Mesenchymal stem cell (in vitro differentiated cells and primary cell): ENCODE measurements around the gene EIF2D.

Experiments used
- DNase-seq: peaks from one replicate; pipeline ENCODE4 v3.0.0-alpha.2; 2013
- H2AFZ ChIP-seq: one replicate; pipeline ENCODE4 v1.6.1; 2013; ENCODE audit warnings: low read depth, mild to moderate bottlenecking, control low read depth, inconsistent platforms, low read length, moderate library complexity
- H2AK5ac ChIP-seq: 2 replicates; pipeline ENCODE4 v1.6.1; 2013; ENCODE audit warnings: low read length, moderate library complexity, mild to moderate bottlenecking, inconsistent platforms; ENCODE audit not compliant: severe bottlenecking
- H2BK120ac ChIP-seq: one replicate; pipeline ENCODE4 v1.6.1; 2013; ENCODE audit warnings: low read depth, mild to moderate bottlenecking, inconsistent platforms, low read length, moderate library complexity
- H2BK12ac ChIP-seq, 2 experiments: one replicate each; pipeline ENCODE4 v1.6.1; 2013; ENCODE audit warnings: inconsistent platforms in 2 of 2, low read length in 2 of 2, mild to moderate bottlenecking in 2 of 2, moderate library complexity in 2 of 2, control low read depth in 1 of 2
- H2BK15ac ChIP-seq: one replicate; pipeline ENCODE4 v1.6.1; 2013; ENCODE audit warnings: mild to moderate bottlenecking, low read depth, inconsistent platforms; ENCODE audit not compliant: poor library complexity, severe bottlenecking
- H2BK5ac ChIP-seq: 2 replicates; pipeline ENCODE4 v1.6.1; 2013; ENCODE audit warnings: low read depth, mild to moderate bottlenecking, low read length, control low read depth, inconsistent platforms; ENCODE audit not compliant: poor library complexity, severe bottlenecking
- H3K14ac ChIP-seq, 2 experiments: one replicate each; pipeline ENCODE4 v1.6.1; 2013; ENCODE audit warnings: inconsistent platforms in 2 of 2, low read length in 2 of 2, control low read depth in 1 of 2, mild to moderate bottlenecking in 1 of 2, moderate library complexity in 1 of 2
- H3K18ac ChIP-seq, 2 experiments: one replicate each; pipeline ENCODE4 v1.6.1; 2013; ENCODE audit warnings: inconsistent platforms in 2 of 2, low read length in 2 of 2, control low read depth in 1 of 2, low read depth in 1 of 2, mild to moderate bottlenecking in 1 of 2
- H3K23ac ChIP-seq, 2 experiments: one replicate each; pipeline ENCODE4 v1.6.1; 2013; ENCODE audit warnings: inconsistent platforms in 2 of 2, low read length in 2 of 2, mild to moderate bottlenecking in 2 of 2, moderate library complexity in 2 of 2, control low read depth in 1 of 2
- H3K27ac ChIP-seq: 2 replicates; pipeline ENCODE4 v1.5.1; 2013; ENCODE audit warnings: mild to moderate bottlenecking, moderate library complexity, low read length, control low read depth, inconsistent platforms; ENCODE audit not compliant: poor library complexity, severe bottlenecking
- H3K27me3 ChIP-seq, 2 experiments: 2 replicates each; pipeline versions ENCODE4 v1.6.1 to v1.7.0; 2013; ENCODE audit warnings: low read length in 2 of 2, mild to moderate bottlenecking in 2 of 2, moderate library complexity in 2 of 2, control low read depth in 1 of 2, inconsistent platforms in 1 of 2; ENCODE audit not compliant: control insufficient read depth in 1 of 2, insufficient read depth in 1 of 2
- H3K36me3 ChIP-seq, 2 experiments: 2 replicates each; pipeline versions ENCODE4 v1.6.1 to v1.7.0; 2013; ENCODE audit warnings: low read length in 2 of 2, control low read depth in 1 of 2, inconsistent platforms in 1 of 2, low read depth in 1 of 2, mild to moderate bottlenecking in 1 of 2; ENCODE audit not compliant: insufficient read depth in 2 of 2, control insufficient read depth in 1 of 2
- H3K4ac ChIP-seq, 2 experiments: one replicate each; pipeline ENCODE4 v1.6.1; 2013; ENCODE audit warnings: inconsistent platforms in 2 of 2, low read length in 2 of 2, mild to moderate bottlenecking in 2 of 2, moderate library complexity in 2 of 2, control low read depth in 1 of 2, low read depth in 1 of 2
- H3K4me1 ChIP-seq: 2 replicates; pipeline ENCODE4 v1.6.1; 2013; ENCODE audit warnings: low read depth, low read length, control low read depth; ENCODE audit not compliant: control insufficient read depth, insufficient read depth
- H3K4me2 ChIP-seq: 2 replicates; pipeline ENCODE4 v1.6.1; 2013; ENCODE audit warnings: low read length, mild to moderate bottlenecking, inconsistent platforms; ENCODE audit not compliant: poor library complexity, severe bottlenecking
- H3K4me3 ChIP-seq, 2 experiments: 2 replicates each; pipeline versions ENCODE4 v1.5.1 to v1.7.0; 2013; ENCODE audit warnings: low read length in 2 of 2, mild to moderate bottlenecking in 2 of 2, control low read depth in 1 of 2, low read depth in 1 of 2; ENCODE audit not compliant: insufficient read depth in 1 of 2
- H3K79me1 ChIP-seq: replicated peaks from 2 replicates; pipeline ENCODE4 v1.6.1; 2013; ENCODE audit warnings: mild to moderate bottlenecking, control low read depth, low read length, inconsistent platforms; ENCODE audit not compliant: poor library complexity, severe bottlenecking
- H3K9ac ChIP-seq: 2 replicates; pipeline ENCODE4 v1.7.0; 2013; ENCODE audit warnings: mild to moderate bottlenecking, low read length, moderate library complexity
- H3K9me3 ChIP-seq: 2 replicates; pipeline ENCODE4 v1.7.0; 2013; ENCODE audit warnings: mild to moderate bottlenecking, low read length; ENCODE audit not compliant: control insufficient read depth
- H4K8ac ChIP-seq: one replicate; pipeline ENCODE4 v1.6.1; 2013; ENCODE audit warnings: inconsistent platforms, mild to moderate bottlenecking, low read length, moderate library complexity
- H4K91ac ChIP-seq: one replicate; pipeline ENCODE4 v1.6.1; 2013; ENCODE audit warnings: mild to moderate bottlenecking, low read length, inconsistent platforms
- WGBS: methylation state at CpG from one replicate; pipeline ENCODE4 v1.1.7; 2013; ENCODE audit warnings: mixed read lengths; 5-methylcytosine and 5-hydroxymethylcytosine counted together

Gene EIF2D

GRCh38 chr1:206658981-206659273 lies 46.7 kb upstream of the EIF2D start:
- H3K4me2 ChIP-seq: no peak overlapping the region
- H4K91ac ChIP-seq: no peak overlapping the region
- no peak overlapping the region for H3K23ac ChIP-seq
- DNase-seq: no peak
- peak overlapping the region; percentile 54 for H2BK15ac ChIP-seq
- no peak overlapping the region for H3K9ac ChIP-seq
- no peak overlapping the region for H3K4ac ChIP-seq
- H3K4me1 ChIP-seq: peaks cover 5% of the 10 kb centered on the region
- no peak overlapping the region for H2BK12ac ChIP-seq
- no peak overlapping the region for H2BK120ac ChIP-seq
- no peak overlapping the region for H3K4me3 ChIP-seq
- no peak overlapping the region for H2AK5ac ChIP-seq
- peaks cover 3 to 13% of the 10 kb centered on the region in 2 experiments for H3K36me3 ChIP-seq
- no peak overlapping the region for H2AFZ ChIP-seq
- no peak overlapping the region for H3K27ac ChIP-seq
- no peak overlapping the region for H3K14ac ChIP-seq
- peaks cover 22 to 35% of the 10 kb centered on the region in 2 experiments for H3K27me3 ChIP-seq
- H3K18ac ChIP-seq: no peak overlapping the region
- H2BK5ac ChIP-seq: no peak overlapping the region
- 75% methylated on average over 3 of the region's 7 CpGs for WGBS
- no peaks in the 10 kb centered on the region for H3K79me1 ChIP-seq
- no peaks in the 10 kb centered on the region for H3K9me3 ChIP-seq
- H4K8ac ChIP-seq: no peak overlapping the region

GRCh38 chr1:206658264-206658980 lies 46.2 kb upstream of the EIF2D start:
- Histone ChIP-seq H3K4me3 (no peak overlapping the region), H3K9me3 (no peaks in the 10 kb centered on the region), H3K36me3 (peaks cover 3 to 18% of the 10 kb centered on the region in 2 experiments), H2AK5ac (no peak overlapping the region), H3K4me1 (peaks cover 1% of the 10 kb centered on the region), H2BK15ac (no peak overlapping the region), H2AFZ (no peak overlapping the region), H3K27me3 (peaks cover 16 to 29% of the 10 kb centered on the region in 2 experiments), H3K23ac (no peak overlapping the region), H3K14ac (no peak overlapping the region), H3K27ac (no peak overlapping the region), H3K9ac (peak overlapping the region; percentile 22), H3K18ac (no peak overlapping the region), H2BK12ac (no peak overlapping the region), H2BK120ac (no peak overlapping the region), H3K4me2 (no peak overlapping the region), H4K8ac (no peak overlapping the region), H3K4ac (no peak overlapping the region), H4K91ac (no peak overlapping the region), H3K79me1 (no peaks in the 10 kb centered on the region), H2BK5ac (no peak overlapping the region)
- peak; percentile 46 for DNase-seq
- WGBS: 23% methylated on average over 10 of the region's 22 CpGs

- WGBS: 62% methylated on average over 6 of the region's 6 CpGs
- Histone ChIP-seq H3K9me3 (no peaks in the 10 kb centered on the region), H3K4me3 (no peak overlapping the region), H2BK15ac (no peak overlapping the region), H3K4me2 (no peak overlapping the region), H4K8ac (no peak overlapping the region), H2BK120ac (no peak overlapping the region), H2BK12ac (no peak overlapping the region), H2BK5ac (no peak overlapping the region), H2AK5ac (no peak overlapping the region), H2AFZ (no peak overlapping the region), H3K27me3 (peaks cover 10 to 23% of the 10 kb centered on the region in 2 experiments), H3K14ac (no peak overlapping the region), H4K91ac (no peak overlapping the region), H3K4me1 (peaks cover 1% of the 10 kb centered on the region), H3K9ac (peak overlapping the region; percentile 3), H3K79me1 (no peaks in the 10 kb centered on the region), H3K23ac (no peak overlapping the region), H3K4ac (no peak overlapping the region), H3K27ac (no peak overlapping the region), H3K36me3 (peaks cover 3 to 25% of the 10 kb centered on the region in 2 experiments), H3K18ac (no peak overlapping the region)
- DNase-seq: no peak
These were observed 45.5 kb upstream of the EIF2D start for GRCh38 chr1:206657751-206658150.

- peaks cover 2 to 17% of the 10 kb centered on the region in 2 experiments for H3K27me3 ChIP-seq
These were observed 44.7 kb upstream of the EIF2D start for GRCh38 chr1:206656936-206657335.

More at GRCh38 chr1:206656936-206657335, 44.7 kb upstream of the EIF2D start:
- peaks cover 3 to 31% of the 10 kb centered on the region in 2 experiments for H3K36me3 ChIP-seq
- no peak overlapping the region for H3K9ac ChIP-seq
- H2AFZ ChIP-seq: no peak overlapping the region
- H3K4ac ChIP-seq: no peak overlapping the region
- no peak overlapping the region for H2BK15ac ChIP-seq
- H3K18ac ChIP-seq: no peak overlapping the region
- DNase-seq: no peak
- no peak overlapping the region for H3K4me3 ChIP-seq
- H3K27ac ChIP-seq: no peak overlapping the region
- H2BK12ac ChIP-seq: no peak overlapping the region
- H3K79me1 ChIP-seq: no peaks in the 10 kb centered on the region
- peaks cover 1% of the 10 kb centered on the region for H3K4me1 ChIP-seq
- no peak overlapping the region for H2BK5ac ChIP-seq
- H3K4me2 ChIP-seq: no peak overlapping the region
- no peak overlapping the region for H3K23ac ChIP-seq
- H4K8ac ChIP-seq: no peak overlapping the region
- WGBS: 83% methylated on average over 3 of the region's 3 CpGs
- H3K14ac ChIP-seq: no peak overlapping the region
- H2BK120ac ChIP-seq: no peak overlapping the region
- no peaks in the 10 kb centered on the region for H3K9me3 ChIP-seq
- H4K91ac ChIP-seq: no peak overlapping the region
- H2AK5ac ChIP-seq: no peak overlapping the region
